Measurements from ENCODE around the gene CDR2L.

DNA sequence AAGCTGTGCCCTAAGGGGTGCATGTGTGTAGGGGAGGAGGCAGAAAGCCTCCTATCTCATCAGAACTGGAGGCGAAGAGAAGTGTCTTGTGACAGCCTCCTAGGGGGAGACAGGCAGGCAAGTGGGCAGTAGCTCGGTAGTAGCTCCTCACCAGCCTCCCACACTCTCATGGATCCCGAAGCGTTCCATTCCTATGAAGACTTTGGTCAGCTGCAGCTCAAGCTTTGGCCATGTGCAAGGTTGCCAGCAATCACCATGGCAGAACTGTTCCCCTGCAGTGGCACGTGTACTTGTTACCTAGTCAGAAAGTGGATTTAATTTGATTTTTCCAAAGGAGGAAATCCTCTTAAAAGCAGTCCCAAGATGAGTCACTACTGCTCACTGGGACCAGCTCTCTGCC is 31.7 kb downstream of the CDR2L start:
- TF ChIP-seq, protein P1, sequence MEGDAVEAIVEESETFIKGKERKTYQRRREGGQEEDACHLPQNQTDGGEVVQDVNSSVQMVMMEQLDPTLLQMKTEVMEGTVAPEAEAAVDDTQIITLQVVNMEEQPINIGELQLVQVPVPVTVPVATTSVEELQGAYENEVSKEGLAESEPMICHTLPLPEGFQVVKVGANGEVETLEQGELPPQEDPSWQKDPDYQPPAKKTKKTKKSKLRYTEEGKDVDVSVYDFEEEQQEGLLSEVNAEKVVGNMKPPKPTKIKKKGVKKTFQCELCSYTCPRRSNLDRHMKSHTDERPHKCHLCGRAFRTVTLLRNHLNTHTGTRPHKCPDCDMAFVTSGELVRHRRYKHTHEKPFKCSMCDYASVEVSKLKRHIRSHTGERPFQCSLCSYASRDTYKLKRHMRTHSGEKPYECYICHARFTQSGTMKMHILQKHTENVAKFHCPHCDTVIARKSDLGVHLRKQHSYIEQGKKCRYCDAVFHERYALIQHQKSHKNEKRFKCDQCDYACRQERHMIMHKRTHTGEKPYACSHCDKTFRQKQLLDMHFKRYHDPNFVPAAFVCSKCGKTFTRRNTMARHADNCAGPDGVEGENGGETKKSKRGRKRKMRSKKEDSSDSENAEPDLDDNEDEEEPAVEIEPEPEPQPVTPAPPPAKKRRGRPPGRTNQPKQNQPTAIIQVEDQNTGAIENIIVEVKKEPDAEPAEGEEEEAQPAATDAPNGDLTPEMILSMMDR (IDR thresholded peaks at IDR 0.05; ENCODE audit: low read length): no peak
- no peak for TF ChIP-seq EZH2 (IDR thresholded peaks at IDR 0.05; ENCODE audit: borderline replicate concordance, low read length)

All from OCI-LY1 (cell line).